Smooth muscle cell (in vitro differentiated cells): Measurements from ENCODE around the gene PARD6G. TPM values are rescaled to one million over a fixed set of nuclear protein-coding genes. Genes with fewer than 3 reads are reported as not detected.

Experiments
- DNase-seq: peaks from one replicate; lab custom pipeline; 2025; ENCODE audit not compliant: unreplicated experiment; lab: John Stamatoyannopoulos, UW
- H2AFZ ChIP-seq: fragments of 200-600 bp; sonication (generic); 2 replicates; pipeline ENCODE4 v1.6.0; 2016; ENCODE audit warnings: antibody characterized with exemption, low read depth, mild to moderate bottlenecking
- H3F3A ChIP-seq: fragments of 200-600 bp; sonication (generic); 2 replicates; pipeline ENCODE4 v1.6.0; 2017; ENCODE audit warnings: antibody characterized with exemption, low read depth
- H3K27ac ChIP-seq: fragments of 200-600 bp; sonication (generic); 2 replicates; pipeline ENCODE4 v1.5.1; 2016; ENCODE audit warnings: low read depth, mild to moderate bottlenecking
- H3K27me3 ChIP-seq: fragments of 200-600 bp; sonication (generic); 2 replicates; pipeline ENCODE4 v1.6.1; 2016; ENCODE audit warnings: low read depth, mild to moderate bottlenecking
- H3K36me3 ChIP-seq: fragments of 200-600 bp; sonication (generic); 2 replicates; pipeline ENCODE4 v1.5.1; 2016; ENCODE audit warnings: low read depth
- H3K4me1 ChIP-seq: fragments of 200-600 bp; sonication (generic); 2 replicates; pipeline ENCODE4 v1.5.1; 2016; ENCODE audit warnings: low read depth
- H3K4me2 ChIP-seq: fragments of 200-600 bp; sonication (generic); 2 replicates; pipeline ENCODE4 v1.6.0; 2016; ENCODE audit warnings: mild to moderate bottlenecking
- H3K4me3 ChIP-seq: fragments of 200-600 bp; sonication (generic); 2 replicates; pipeline ENCODE4 v1.5.1; 2016; ENCODE audit warnings: mild to moderate bottlenecking
- H3K79me2 ChIP-seq: fragments of 200-600 bp; sonication (generic); 2 replicates; pipeline ENCODE4 v1.6.0; 2016; ENCODE audit warnings: low read depth, mild to moderate bottlenecking
- H3K9ac ChIP-seq: fragments of 200-600 bp; sonication (generic); 2 replicates; pipeline ENCODE4 v1.6.0; 2016; ENCODE audit warnings: low read depth
- H3K9me3 ChIP-seq: fragments of 200-600 bp; sonication (generic); replicated peaks from 2 replicates; pipeline ENCODE4 v1.5.1; 2016; ENCODE audit warnings: low read depth
- H4K20me1 ChIP-seq: fragments of 200-600 bp; sonication (generic); 2 replicates; pipeline ENCODE4 v1.6.0; 2016; ENCODE audit warnings: low read depth
- WGBS: methylation state at CpG from one replicate; pipeline ENCODE4 v1.1.7; 2016; ENCODE audit warnings: low lambda C conversion rate; 5-methylcytosine and 5-hydroxymethylcytosine counted together
- polyA plus RNA-seq: library from polyadenylated mRNA; unstranded; fragments of >200 nt; fragmentation: Nextera tagmentation; extraction: Ambion mirVana; gene quantifications from 2 replicates; pipeline ENCODE4 v1.2.1, GENCODE V29; 2016
- total RNA-seq: library from RNA; depleted of rRNA; stranded (reverse); fragments of >200 nt; gene quantifications from 2 replicates; pipeline ENCODE4 v1.2.3, GENCODE V29; 2014
- TF ChIP-seq, protein P1 (sequence below): fragments of 200-600 bp; sonication (generic); IDR thresholded peaks from 2 replicates; pipeline ENCODE4 v1.5.1; 2017; ENCODE audit warnings: borderline replicate concordance, mild to moderate bottlenecking, antibody characterized with exemption; ENCODE audit not compliant: insufficient read depth, poor library complexity, severe bottlenecking

Gene PARD6G
- total and polyA plus RNA-seq, 2 experiments from 2014 or later, result 19.8 to 19.9 TPM

GRCh38 chr18:80132180-80132812 lies 115.0 kb downstream of the PARD6G start:
- 84% methylated on average over 2 of the region's 3 CpGs for WGBS
- Histone ChIP-seq H3K36me3 (peaks cover 10% of the 10 kb centered on the region), H3K4me1 (no peaks in the 10 kb centered on the region), H3K27me3 (no peaks in the 10 kb centered on the region), H2AFZ (no peak overlapping the region), H3F3A (no peaks in the 10 kb centered on the region), H3K4me3 (no peak overlapping the region), H3K79me2 (peaks cover 66% of the 10 kb centered on the region), H3K9ac (no peak overlapping the region), H4K20me1 (peaks cover 37% of the 10 kb centered on the region), H3K27ac (peak overlapping the region; percentile 31), H3K4me2 (no peak overlapping the region), H3K9me3 (no peaks in the 10 kb centered on the region)
- DNase-seq, result no peak
- TF ChIP-seq, protein P1, sequence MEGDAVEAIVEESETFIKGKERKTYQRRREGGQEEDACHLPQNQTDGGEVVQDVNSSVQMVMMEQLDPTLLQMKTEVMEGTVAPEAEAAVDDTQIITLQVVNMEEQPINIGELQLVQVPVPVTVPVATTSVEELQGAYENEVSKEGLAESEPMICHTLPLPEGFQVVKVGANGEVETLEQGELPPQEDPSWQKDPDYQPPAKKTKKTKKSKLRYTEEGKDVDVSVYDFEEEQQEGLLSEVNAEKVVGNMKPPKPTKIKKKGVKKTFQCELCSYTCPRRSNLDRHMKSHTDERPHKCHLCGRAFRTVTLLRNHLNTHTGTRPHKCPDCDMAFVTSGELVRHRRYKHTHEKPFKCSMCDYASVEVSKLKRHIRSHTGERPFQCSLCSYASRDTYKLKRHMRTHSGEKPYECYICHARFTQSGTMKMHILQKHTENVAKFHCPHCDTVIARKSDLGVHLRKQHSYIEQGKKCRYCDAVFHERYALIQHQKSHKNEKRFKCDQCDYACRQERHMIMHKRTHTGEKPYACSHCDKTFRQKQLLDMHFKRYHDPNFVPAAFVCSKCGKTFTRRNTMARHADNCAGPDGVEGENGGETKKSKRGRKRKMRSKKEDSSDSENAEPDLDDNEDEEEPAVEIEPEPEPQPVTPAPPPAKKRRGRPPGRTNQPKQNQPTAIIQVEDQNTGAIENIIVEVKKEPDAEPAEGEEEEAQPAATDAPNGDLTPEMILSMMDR, result no peak

DNA sequence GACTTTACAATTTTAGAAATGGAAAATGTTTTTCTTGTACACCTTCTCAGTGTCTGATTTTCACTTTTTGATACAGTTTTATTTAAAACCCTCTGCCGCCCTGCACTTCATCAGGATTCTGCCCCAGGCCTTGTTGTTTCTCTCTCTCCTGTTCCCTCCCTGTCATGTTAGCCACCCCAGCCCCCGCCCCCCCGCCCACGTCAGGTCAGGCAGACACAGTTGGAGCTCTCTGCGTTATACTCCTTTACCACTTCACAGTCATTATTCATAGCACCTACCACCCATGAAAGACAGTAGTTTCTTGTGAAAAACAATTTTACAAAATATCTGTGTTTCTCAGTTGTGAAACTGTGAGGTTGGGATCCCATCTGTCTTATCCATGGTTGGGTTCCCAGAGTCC lies 116.8 kb downstream of the PARD6G start:
- Histone ChIP-seq H3K4me1 (no peaks in the 10 kb centered on the region), H3K79me2 (peaks cover 84% of the 10 kb centered on the region), H3K9me3 (no peaks in the 10 kb centered on the region), H3K27me3 (no peaks in the 10 kb centered on the region), H3K27ac (no peak overlapping the region), H2AFZ (no peak overlapping the region), H3F3A (no peaks in the 10 kb centered on the region), H4K20me1 (peaks cover 53% of the 10 kb centered on the region), H3K4me3 (no peak overlapping the region), H3K9ac (no peak overlapping the region), H3K4me2 (no peak overlapping the region), H3K36me3 (peaks cover 2% of the 10 kb centered on the region)
- 74% methylated on average over 5 of the region's 5 CpGs for WGBS
- DNase-seq, result no peak
- TF ChIP-seq, protein P1, result no peak

DNA sequence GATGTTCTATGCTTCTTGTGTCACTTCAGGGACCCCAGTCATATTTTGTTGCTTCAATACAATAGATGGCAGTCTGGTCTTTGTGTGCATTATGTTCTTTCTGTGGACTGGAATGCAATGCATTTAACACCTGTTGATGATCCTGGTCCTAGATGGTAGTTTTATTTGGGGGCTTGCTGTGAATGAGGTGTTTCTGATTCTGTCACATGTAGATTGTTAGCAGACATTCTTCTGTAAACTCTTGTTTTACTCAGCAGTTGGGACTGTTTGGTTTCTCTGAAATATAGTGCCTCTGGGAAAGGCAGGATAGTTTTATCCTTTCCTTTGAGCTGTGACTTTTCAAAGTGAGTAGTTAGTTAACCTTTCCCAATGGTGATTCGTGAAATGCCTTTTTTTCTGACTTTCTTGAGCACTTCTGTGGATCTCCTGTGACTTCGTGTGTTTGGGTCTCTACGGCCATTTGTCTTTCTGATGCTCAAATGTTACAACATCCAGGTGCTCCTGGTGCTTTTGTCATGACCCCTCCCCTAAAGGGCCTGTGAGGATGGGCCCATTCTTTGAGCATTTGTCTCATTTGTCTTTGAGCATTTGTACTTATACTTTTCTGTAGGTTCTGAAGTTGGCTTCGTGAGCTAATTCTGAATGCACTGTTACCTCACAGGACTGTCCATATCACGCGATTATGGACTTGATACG lies 117.5 kb downstream of the PARD6G start:
- Histone ChIP-seq H3K4me1 (no peaks in the 10 kb centered on the region), H3K79me2 (peaks cover 91% of the 10 kb centered on the region), H3K4me3 (no peak overlapping the region), H3K9ac (no peak overlapping the region), H3K4me2 (no peak overlapping the region), H3K27ac (no peak overlapping the region), H3K36me3 (no peaks in the 10 kb centered on the region), H3F3A (no peaks in the 10 kb centered on the region), H3K27me3 (no peaks in the 10 kb centered on the region), H2AFZ (no peak overlapping the region), H3K9me3 (no peaks in the 10 kb centered on the region), H4K20me1 (peaks cover 60% of the 10 kb centered on the region)
- DNase-seq, result no peak
- TF ChIP-seq, protein P1, result no peak
- 88% methylated on average over 7 of the region's 7 CpGs for WGBS

GRCh38 chr18:80127635-80128034 lies 119.7 kb downstream of the PARD6G start:
- no peak overlapping the region for H3K9ac ChIP-seq

More at GRCh38 chr18:80127635-80128034, 119.7 kb downstream of the PARD6G start:
- Histone ChIP-seq H3K27ac (no peak overlapping the region), H3K79me2 (peaks cover 98% of the 10 kb centered on the region), H3K36me3 (no peaks in the 10 kb centered on the region), H3K27me3 (no peaks in the 10 kb centered on the region), H4K20me1 (peaks cover 79% of the 10 kb centered on the region), H3K4me2 (no peak overlapping the region), H3K4me3 (no peak overlapping the region), H3K4me1 (no peaks in the 10 kb centered on the region), H2AFZ (no peak overlapping the region), H3F3A (no peaks in the 10 kb centered on the region), H3K9me3 (no peaks in the 10 kb centered on the region)
- DNase-seq, result no peak
- 88% methylated on average over 1 of the region's 1 CpG for WGBS
- TF ChIP-seq, protein P1, result no peak
